ENCODE results near the gene GDPGP1.

- TF ChIP-seq SPI1 (IDR thresholded peaks at IDR 0.05; ENCODE audit: low read depth, low read length) (no peak), TAF1 (IDR thresholded peaks at IDR 0.05; ENCODE audit: low read depth, low read length) (no peak), POLR2AphosphoS5 (IDR thresholded peaks at IDR 0.05; ENCODE audit: low read depth, low read length) (no peak), POLR2A (IDR thresholded peaks at IDR 0.05; ENCODE audit: low read depth, low read length) (no peak), POU2F2 (IDR thresholded peaks at IDR 0.05; ENCODE audit: low read depth, low read length) (no peak)
Observed at GRCh38 chr15:90286678-90287077, 52.7 kb downstream of the GDPGP1 start.
